Measurements from ENCODE around the gene NOX5.
A peak's percentile ranks its signal among the peaks of the same experiment; 100 is the strongest.

The NOX5 gene

DNA sequence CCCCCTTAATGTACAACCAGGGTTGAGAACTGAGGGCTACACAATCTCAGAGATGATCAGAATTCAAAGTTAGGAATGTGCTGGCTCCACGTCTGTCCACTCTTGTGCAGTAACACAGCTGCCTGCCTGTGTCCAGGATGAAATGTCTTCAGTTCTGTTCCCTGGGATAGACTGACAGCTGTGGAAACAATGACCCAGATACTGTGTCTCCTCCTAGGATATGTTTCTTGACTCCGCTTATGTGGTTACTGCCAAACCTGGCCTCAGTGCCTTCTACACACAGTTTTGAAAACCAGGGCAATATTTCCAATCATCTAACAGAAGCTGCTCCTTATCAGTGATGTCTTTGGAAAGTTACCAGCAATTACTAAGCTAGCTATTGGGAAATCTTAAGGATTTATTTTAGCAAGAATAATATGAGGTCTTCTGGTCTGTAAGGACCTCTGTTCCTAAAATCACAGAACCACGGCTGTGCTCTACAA, 67.6 kb downstream of the NOX5 start:
- no peak overlapping the region for H2BK12ac ChIP-seq (ENCODE audit: low read length in 2 of 2)
- no peak overlapping the region for H2AFZ ChIP-seq (ENCODE audit: low read depth, low read length)
- H3K27me3 ChIP-seq (ENCODE audit: control insufficient read depth in 1 of 2, insufficient read depth in 1 of 2, low read length in 2 of 2), result peaks cover 13 to 20% of the 10 kb centered on the region in 2 experiments
- peak overlapping the region; percentile 42 for H2BK120ac ChIP-seq (ENCODE audit: low read depth, low read length)
- H3K4me2 ChIP-seq (ENCODE audit: low read length, poor library complexity, severe bottlenecking), result no peak overlapping the region
- H2AK5ac ChIP-seq (ENCODE audit: low read length, severe bottlenecking), result no peak overlapping the region
- H3K23ac ChIP-seq (ENCODE audit: low read length in 2 of 2), result no peak overlapping the region
- no peak overlapping the region for H2BK5ac ChIP-seq (ENCODE audit: low read depth, low read length, poor library complexity, severe bottlenecking)
- no peak overlapping the region for H3K18ac ChIP-seq (ENCODE audit: low read depth in 1 of 2, low read length in 2 of 2)
- peak overlapping the region; percentile 51 for H3K9ac ChIP-seq (ENCODE audit: low read length)
- WGBS, result 71% methylated on average over 3 of the region's 3 CpGs
- H2BK15ac ChIP-seq (ENCODE audit: low read depth, poor library complexity, severe bottlenecking), result no peak overlapping the region
- no peak overlapping the region for H4K91ac ChIP-seq (ENCODE audit: low read length)
- no peak overlapping the region for H3K4ac ChIP-seq (ENCODE audit: low read depth in 1 of 2, low read length in 2 of 2)
- no peaks in the 10 kb centered on the region for H3K36me3 ChIP-seq (ENCODE audit: control insufficient read depth in 1 of 2, insufficient read depth in 2 of 2, low read depth in 1 of 2, low read length in 2 of 2)
- no peaks in the 10 kb centered on the region for H3K79me1 ChIP-seq (replicated peaks; ENCODE audit: low read length, poor library complexity, severe bottlenecking)
- H3K14ac ChIP-seq (ENCODE audit: low read length in 2 of 2), result no peak overlapping the region
- no peaks in the 10 kb centered on the region for H3K9me3 ChIP-seq (ENCODE audit: control insufficient read depth, low read length)
- H3K4me3 ChIP-seq (ENCODE audit: insufficient read depth in 1 of 2, low read depth in 1 of 2, low read length in 2 of 2), result peak overlapping the region in 1 of 2 experiments; percentile 34
- no peak overlapping the region for H4K8ac ChIP-seq (ENCODE audit: low read length)
- DNase-seq, result peak; percentile 64
- peaks cover 5% of the 10 kb centered on the region for H3K4me1 ChIP-seq (ENCODE audit: control insufficient read depth, insufficient read depth, low read depth, low read length)
- H3K27ac ChIP-seq (ENCODE audit: low read length, poor library complexity, severe bottlenecking), result no peak overlapping the region

DNA sequence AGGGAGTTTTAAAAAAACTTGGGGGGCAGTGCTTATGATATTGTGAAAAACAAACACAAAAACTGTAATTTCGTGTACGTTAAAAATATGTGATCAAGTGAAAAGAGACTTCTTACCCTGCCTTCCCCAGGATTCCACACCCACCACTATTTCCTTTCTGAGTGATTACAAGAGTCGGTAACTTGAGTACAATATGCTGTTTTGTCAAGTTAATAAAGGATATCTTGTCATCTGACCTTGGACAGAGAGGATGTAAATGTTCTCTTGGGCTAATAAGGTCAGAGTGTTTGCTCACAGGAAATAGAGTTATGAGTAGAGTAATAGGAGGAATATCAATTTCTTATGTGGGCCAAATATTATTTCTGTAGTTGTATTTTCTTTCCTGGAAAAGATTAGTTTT, 68.1 kb downstream of the NOX5 start:
- no peak overlapping the region for H3K23ac ChIP-seq (ENCODE audit: low read length in 2 of 2)
- H4K8ac ChIP-seq (ENCODE audit: low read length), result no peak overlapping the region
- H2AK5ac ChIP-seq (ENCODE audit: low read length, severe bottlenecking), result no peak overlapping the region
- DNase-seq, result no peak
- no peak overlapping the region for H3K18ac ChIP-seq (ENCODE audit: low read depth in 1 of 2, low read length in 2 of 2)
- peaks cover 16 to 25% of the 10 kb centered on the region in 2 experiments for H3K27me3 ChIP-seq (ENCODE audit: control insufficient read depth in 1 of 2, insufficient read depth in 1 of 2, low read length in 2 of 2)
- no peak overlapping the region for H3K27ac ChIP-seq (ENCODE audit: low read length, poor library complexity, severe bottlenecking)
- peaks cover 5% of the 10 kb centered on the region for H3K4me1 ChIP-seq (ENCODE audit: control insufficient read depth, insufficient read depth, low read depth, low read length)
- WGBS, result 37% methylated on average over 1 of the region's 3 CpGs
- no peak overlapping the region for H2BK120ac ChIP-seq (ENCODE audit: low read depth, low read length)
- no peak overlapping the region for H3K4ac ChIP-seq (ENCODE audit: low read depth in 1 of 2, low read length in 2 of 2)
- H2AFZ ChIP-seq (ENCODE audit: low read depth, low read length), result no peak overlapping the region
- H2BK5ac ChIP-seq (ENCODE audit: low read depth, low read length, poor library complexity, severe bottlenecking), result no peak overlapping the region
- H4K91ac ChIP-seq (ENCODE audit: low read length), result no peak overlapping the region
- peak overlapping the region; percentile 51 for H3K9ac ChIP-seq (ENCODE audit: low read length)
- no peaks in the 10 kb centered on the region for H3K9me3 ChIP-seq (ENCODE audit: control insufficient read depth, low read length)
- no peak overlapping the region for H2BK15ac ChIP-seq (ENCODE audit: low read depth, poor library complexity, severe bottlenecking)
- H3K79me1 ChIP-seq (replicated peaks; ENCODE audit: low read length, poor library complexity, severe bottlenecking), result no peaks in the 10 kb centered on the region
- H3K4me3 ChIP-seq (ENCODE audit: insufficient read depth in 1 of 2, low read depth in 1 of 2, low read length in 2 of 2), result peak overlapping the region in 1 of 2 experiments; percentile 34
- no peak overlapping the region for H3K14ac ChIP-seq (ENCODE audit: low read length in 2 of 2)
- H3K4me2 ChIP-seq (ENCODE audit: low read length, poor library complexity, severe bottlenecking), result no peak overlapping the region
- no peak overlapping the region for H2BK12ac ChIP-seq (ENCODE audit: low read length in 2 of 2)
- no peaks in the 10 kb centered on the region for H3K36me3 ChIP-seq (ENCODE audit: control insufficient read depth in 1 of 2, insufficient read depth in 2 of 2, low read depth in 1 of 2, low read length in 2 of 2)

DNA sequence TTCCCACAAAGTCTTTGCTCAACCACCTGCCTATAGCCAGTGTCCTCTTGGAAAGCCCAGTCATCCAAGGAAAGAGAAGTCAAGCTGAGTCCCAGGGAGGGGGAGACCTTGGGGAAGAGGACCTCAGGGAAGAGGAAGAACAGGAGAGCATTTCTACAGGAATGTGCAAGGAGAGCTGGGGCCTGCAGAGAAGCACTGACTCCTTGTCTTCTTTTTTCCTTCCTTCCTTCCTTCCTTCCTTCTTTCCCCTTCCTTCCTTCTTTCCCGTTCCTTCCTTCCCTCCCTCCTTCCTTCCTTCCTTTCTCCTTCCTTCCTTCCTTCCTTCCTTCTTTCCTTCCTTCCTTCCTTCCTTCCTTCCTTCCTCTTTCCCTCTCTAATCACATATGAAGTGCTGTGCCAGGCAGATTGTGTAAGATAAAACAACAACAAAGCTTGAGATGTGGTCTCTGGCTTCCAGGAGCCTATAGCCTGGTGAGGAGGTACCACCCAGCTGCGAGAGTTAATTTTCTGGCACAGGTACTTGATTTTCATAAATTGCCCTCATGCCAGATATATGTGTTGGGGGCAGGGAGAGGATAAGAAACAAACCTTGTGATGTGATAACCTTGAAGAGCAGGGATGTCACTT, 70.0 kb downstream of the NOX5 start:
- Histone ChIP-seq H4K8ac (ENCODE audit: low read length) (no peak overlapping the region), H2BK15ac (ENCODE audit: low read depth, poor library complexity, severe bottlenecking) (no peak overlapping the region), H3K27me3 (ENCODE audit: control insufficient read depth in 1 of 2, insufficient read depth in 1 of 2, low read length in 2 of 2) (peaks cover 16 to 40% of the 10 kb centered on the region in 2 experiments), H3K9me3 (ENCODE audit: control insufficient read depth, low read length) (no peaks in the 10 kb centered on the region), H3K9ac (ENCODE audit: low read length) (no peak overlapping the region), H2BK12ac (ENCODE audit: low read length in 2 of 2) (no peak overlapping the region), H2BK5ac (ENCODE audit: low read depth, low read length, poor library complexity, severe bottlenecking) (no peak overlapping the region), H3K36me3 (ENCODE audit: control insufficient read depth in 1 of 2, insufficient read depth in 2 of 2, low read depth in 1 of 2, low read length in 2 of 2) (no peaks in the 10 kb centered on the region), H3K4me1 (ENCODE audit: control insufficient read depth, insufficient read depth, low read depth, low read length) (peaks cover 11% of the 10 kb centered on the region), H3K23ac (ENCODE audit: low read length in 2 of 2) (no peak overlapping the region), H3K4me3 (ENCODE audit: insufficient read depth in 1 of 2, low read depth in 1 of 2, low read length in 2 of 2) (no peak overlapping the region), H3K4ac (ENCODE audit: low read depth in 1 of 2, low read length in 2 of 2) (no peak overlapping the region), H3K4me2 (ENCODE audit: low read length, poor library complexity, severe bottlenecking) (no peak overlapping the region), H3K14ac (ENCODE audit: low read length in 2 of 2) (no peak overlapping the region), H2BK120ac (ENCODE audit: low read depth, low read length) (no peak overlapping the region), H3K79me1 (replicated peaks; ENCODE audit: low read length, poor library complexity, severe bottlenecking) (no peaks in the 10 kb centered on the region), H3K27ac (ENCODE audit: low read length, poor library complexity, severe bottlenecking) (no peak overlapping the region), H2AK5ac (ENCODE audit: low read length, severe bottlenecking) (no peak overlapping the region), H4K91ac (ENCODE audit: low read length) (no peak overlapping the region), H2AFZ (ENCODE audit: low read depth, low read length) (no peak overlapping the region), H3K18ac (ENCODE audit: low read depth in 1 of 2, low read length in 2 of 2) (no peak overlapping the region)
- DNase-seq, result no peak
- WGBS, result 77% methylated on average over 2 of the region's 2 CpGs

DNA sequence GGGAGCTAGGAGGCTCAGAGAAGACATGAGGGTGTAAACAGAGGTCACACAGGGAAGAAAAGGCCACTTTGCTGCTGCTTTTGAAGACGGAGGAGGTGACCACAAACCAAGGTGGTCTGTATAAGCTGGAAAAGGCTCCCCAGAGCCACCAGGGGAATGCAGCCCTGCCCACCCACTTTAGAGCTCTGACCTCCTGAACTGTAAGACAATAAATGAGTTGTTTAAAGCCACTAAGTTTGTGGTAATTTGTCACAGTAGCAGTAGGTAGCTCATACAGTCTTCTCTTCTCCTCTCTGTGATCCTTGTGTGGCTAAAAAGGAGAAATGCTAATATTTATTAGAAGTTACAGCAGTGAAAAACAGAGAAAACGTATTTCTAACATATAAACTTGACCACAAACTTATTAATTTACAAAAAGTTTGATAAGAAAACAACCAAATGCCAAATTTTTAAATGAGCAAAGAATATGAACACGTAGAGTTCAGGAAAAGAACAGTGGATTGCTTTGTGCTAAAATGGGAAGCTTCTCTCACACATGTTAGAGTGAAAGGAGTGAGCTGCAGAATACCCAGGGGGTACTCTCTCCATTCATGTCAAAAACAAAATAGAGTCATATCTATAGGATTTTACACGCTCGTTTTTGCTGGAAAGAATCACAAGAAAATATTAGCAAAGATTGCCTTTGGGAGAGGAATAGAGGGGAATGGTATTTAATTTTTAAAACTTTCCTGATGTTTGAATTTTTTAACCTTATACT, 71.0 kb downstream of the NOX5 start:
- H3K36me3 ChIP-seq (ENCODE audit: control insufficient read depth in 1 of 2, insufficient read depth in 2 of 2, low read depth in 1 of 2, low read length in 2 of 2), result no peaks in the 10 kb centered on the region
- H3K14ac ChIP-seq (ENCODE audit: low read length in 2 of 2), result no peak overlapping the region
- no peak overlapping the region for H3K4me3 ChIP-seq (ENCODE audit: insufficient read depth in 1 of 2, low read depth in 1 of 2, low read length in 2 of 2)
- peaks cover 13% of the 10 kb centered on the region for H3K4me1 ChIP-seq (ENCODE audit: control insufficient read depth, insufficient read depth, low read depth, low read length)
- no peaks in the 10 kb centered on the region for H3K9me3 ChIP-seq (ENCODE audit: control insufficient read depth, low read length)
- no peak overlapping the region for H2BK5ac ChIP-seq (ENCODE audit: low read depth, low read length, poor library complexity, severe bottlenecking)
- H3K4ac ChIP-seq (ENCODE audit: low read depth in 1 of 2, low read length in 2 of 2), result no peak overlapping the region
- no peak overlapping the region for H2BK12ac ChIP-seq (ENCODE audit: low read length in 2 of 2)
- no peak for DNase-seq
- H2BK15ac ChIP-seq (ENCODE audit: low read depth, poor library complexity, severe bottlenecking), result no peak overlapping the region
- H3K79me1 ChIP-seq (replicated peaks; ENCODE audit: low read length, poor library complexity, severe bottlenecking), result no peaks in the 10 kb centered on the region
- H3K23ac ChIP-seq (ENCODE audit: low read length in 2 of 2), result no peak overlapping the region
- H3K18ac ChIP-seq (ENCODE audit: low read depth in 1 of 2, low read length in 2 of 2), result no peak overlapping the region
- H3K27ac ChIP-seq (ENCODE audit: low read length, poor library complexity, severe bottlenecking), result no peak overlapping the region
- H2AK5ac ChIP-seq (ENCODE audit: low read length, severe bottlenecking), result no peak overlapping the region
- H3K4me2 ChIP-seq (ENCODE audit: low read length, poor library complexity, severe bottlenecking), result no peak overlapping the region
- peaks cover 16 to 48% of the 10 kb centered on the region in 2 experiments for H3K27me3 ChIP-seq (ENCODE audit: control insufficient read depth in 1 of 2, insufficient read depth in 1 of 2, low read length in 2 of 2)
- H4K91ac ChIP-seq (ENCODE audit: low read length), result no peak overlapping the region
- H2AFZ ChIP-seq (ENCODE audit: low read depth, low read length), result no peak overlapping the region
- no peak overlapping the region for H3K9ac ChIP-seq (ENCODE audit: low read length)
- H4K8ac ChIP-seq (ENCODE audit: low read length), result no peak overlapping the region
- no peak overlapping the region for H2BK120ac ChIP-seq (ENCODE audit: low read depth, low read length)
- 61% methylated on average over 4 of the region's 5 CpGs for WGBS

Measured in mesenchymal stem cell (in vitro differentiated cells and primary cell).